ENCODE data around the gene ACO1.

ACO1 gene

DNA sequence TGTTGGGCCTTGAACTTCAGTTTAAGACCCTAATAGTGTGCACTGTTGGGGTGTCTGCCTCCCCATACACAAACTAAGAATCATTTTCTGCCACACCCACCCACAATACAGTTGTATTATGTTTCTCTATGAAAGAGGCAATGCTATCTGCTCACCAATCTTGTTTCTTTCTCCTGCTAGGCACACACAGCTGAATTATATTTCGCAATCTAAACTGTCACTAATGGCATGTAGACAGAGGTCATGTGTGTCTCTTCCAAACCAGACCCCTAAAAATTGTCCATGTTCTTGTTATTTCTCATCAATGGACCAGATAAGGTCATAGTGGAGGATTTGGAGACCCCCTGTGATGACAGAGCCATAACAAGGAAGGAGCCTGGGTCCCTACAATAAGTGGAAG, 84.3 kb downstream of the ACO1 start:
- no peak overlapping the region for H3K4me3 ChIP-seq (ENCODE audit: low read depth, low read length)
- DNase-seq (ENCODE audit: low read depth): no peak
- TF ChIP-seq, protein P1, sequence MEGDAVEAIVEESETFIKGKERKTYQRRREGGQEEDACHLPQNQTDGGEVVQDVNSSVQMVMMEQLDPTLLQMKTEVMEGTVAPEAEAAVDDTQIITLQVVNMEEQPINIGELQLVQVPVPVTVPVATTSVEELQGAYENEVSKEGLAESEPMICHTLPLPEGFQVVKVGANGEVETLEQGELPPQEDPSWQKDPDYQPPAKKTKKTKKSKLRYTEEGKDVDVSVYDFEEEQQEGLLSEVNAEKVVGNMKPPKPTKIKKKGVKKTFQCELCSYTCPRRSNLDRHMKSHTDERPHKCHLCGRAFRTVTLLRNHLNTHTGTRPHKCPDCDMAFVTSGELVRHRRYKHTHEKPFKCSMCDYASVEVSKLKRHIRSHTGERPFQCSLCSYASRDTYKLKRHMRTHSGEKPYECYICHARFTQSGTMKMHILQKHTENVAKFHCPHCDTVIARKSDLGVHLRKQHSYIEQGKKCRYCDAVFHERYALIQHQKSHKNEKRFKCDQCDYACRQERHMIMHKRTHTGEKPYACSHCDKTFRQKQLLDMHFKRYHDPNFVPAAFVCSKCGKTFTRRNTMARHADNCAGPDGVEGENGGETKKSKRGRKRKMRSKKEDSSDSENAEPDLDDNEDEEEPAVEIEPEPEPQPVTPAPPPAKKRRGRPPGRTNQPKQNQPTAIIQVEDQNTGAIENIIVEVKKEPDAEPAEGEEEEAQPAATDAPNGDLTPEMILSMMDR (conservative IDR thresholded peaks at IDR 0.05; ENCODE audit: low read depth, low read length): no peak

DNA sequence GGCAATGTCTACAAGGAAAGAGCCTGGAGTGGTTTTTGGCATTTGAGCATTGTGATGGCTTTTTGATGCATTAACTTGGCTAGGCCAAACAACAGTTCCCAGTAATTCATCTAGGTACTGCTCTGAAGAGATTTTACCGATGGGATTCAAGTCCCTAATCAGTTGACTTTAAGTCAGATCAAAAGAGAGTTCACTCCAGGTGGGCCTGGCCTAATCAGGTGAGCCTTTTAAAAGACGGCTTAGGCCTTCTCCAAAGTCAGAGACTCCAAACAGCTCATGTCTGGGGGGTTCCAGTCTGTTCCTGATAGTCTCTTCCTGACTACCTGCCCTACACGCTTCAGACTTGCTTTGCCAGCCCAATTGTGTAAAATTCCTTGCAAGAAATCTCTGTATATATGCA, 87.9 kb downstream of the ACO1 start:
- DNase-seq (ENCODE audit: low read depth): no peak
- TF ChIP-seq, protein P1 (conservative IDR thresholded peaks at IDR 0.05; ENCODE audit: low read depth, low read length): no peak
- no peak overlapping the region for H3K4me3 ChIP-seq (ENCODE audit: low read depth, low read length)

DNA sequence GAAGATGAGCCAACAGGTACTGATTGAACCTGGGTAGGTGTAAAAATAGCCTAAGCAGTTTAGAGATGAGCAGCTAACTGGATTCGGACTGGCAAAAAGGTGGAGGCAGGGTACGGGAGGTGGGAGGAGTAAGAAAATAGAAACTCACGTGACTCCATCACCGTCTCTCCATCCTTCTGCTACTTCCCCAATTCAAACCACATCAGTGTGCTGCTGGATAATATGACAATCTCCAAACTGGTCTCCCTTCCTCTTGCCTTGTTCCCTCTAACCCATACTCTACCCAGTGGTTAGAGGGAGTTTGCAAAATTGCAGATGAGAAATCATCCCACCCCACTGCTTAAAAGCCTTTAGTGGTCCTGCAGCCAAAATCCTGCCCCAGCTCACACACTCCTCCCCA, 98.9 kb downstream of the ACO1 start:
- DNase-seq (ENCODE audit: low read depth): no peak
- TF ChIP-seq, protein P1 (conservative IDR thresholded peaks at IDR 0.05; ENCODE audit: low read depth, low read length): no peak
- no peak overlapping the region for H3K4me3 ChIP-seq (ENCODE audit: low read depth, low read length)

DNA sequence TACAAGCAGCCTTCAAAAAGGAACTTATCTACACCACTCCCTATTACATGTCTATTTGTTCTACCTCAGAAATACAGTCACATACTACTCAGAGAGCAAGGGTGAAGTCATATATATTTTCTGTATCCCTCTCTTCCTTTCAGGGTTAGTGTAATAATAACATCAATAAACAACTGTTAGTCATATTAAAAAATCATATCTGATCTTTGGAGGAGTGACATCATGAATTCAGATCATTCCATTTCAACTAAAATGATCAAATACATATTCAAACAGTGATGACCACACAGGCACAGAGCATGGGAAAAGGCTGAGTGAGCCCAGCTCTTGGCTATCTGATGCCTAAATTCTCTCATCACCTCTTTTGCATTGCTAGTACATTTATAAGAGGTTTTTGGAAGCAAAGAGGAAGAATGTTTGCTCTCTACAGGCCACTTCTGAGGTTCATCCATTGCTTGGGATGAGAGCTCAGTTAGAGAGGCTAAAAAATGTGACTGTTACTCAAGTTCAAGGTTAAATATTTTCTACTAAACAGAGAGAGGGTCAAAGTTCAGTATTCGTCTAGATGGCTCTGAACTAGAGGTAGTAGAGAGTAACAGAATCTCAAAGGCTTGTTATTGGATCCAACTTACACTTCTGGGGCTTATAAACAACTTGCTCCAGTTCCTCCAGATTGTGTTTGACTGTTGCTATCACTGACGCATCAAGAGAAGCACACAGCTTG, 102.6 kb downstream of the ACO1 start:
- TF ChIP-seq, protein P1 (conservative IDR thresholded peaks at IDR 0.05; ENCODE audit: low read depth, low read length): no peak
- peak; percentile 71 for DNase-seq (ENCODE audit: low read depth)
- no peak overlapping the region for H3K4me3 ChIP-seq (ENCODE audit: low read depth, low read length)

DNA sequence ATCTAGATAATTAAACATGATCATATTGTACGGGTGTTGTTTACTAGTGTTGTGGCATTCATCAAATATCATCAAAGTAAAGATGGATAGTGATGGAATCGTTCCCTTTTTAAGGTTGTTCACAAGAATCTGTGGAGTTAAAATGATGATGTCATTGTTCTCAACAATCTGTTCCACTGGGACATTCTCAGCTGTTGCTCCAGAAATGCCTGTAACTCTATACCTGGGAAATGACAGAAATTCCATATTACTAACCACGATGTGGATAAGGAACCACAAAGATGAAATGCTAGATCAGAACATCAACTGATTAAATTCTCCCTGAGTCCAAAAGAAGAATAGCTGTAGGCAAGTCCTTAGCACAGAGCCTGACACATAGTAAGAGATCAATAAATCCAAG, 103.5 kb downstream of the ACO1 start:
- TF ChIP-seq, protein P1 (conservative IDR thresholded peaks at IDR 0.05; ENCODE audit: low read depth, low read length): no peak
- no peak overlapping the region for H3K4me3 ChIP-seq (ENCODE audit: low read depth, low read length)
- peak; percentile 83 for DNase-seq (ENCODE audit: low read depth)

DNA sequence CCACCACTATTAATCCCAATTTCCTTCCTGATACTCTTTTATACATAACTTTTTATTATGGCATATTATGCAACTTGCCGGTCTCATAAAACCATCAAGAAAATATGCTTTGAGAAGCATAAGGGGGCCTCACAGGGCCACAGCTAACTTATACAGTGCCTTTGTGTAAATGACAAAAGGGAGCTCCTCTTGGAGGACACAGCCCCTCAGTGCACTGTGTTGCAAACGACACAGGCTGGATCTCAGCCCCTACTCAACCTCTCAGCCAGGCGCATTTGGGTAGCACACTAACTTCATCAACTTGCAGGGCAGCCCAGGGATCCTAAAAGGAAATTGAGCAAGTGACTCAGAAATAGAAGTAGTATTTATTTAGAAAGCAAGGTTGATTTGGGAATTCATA, 106.2 kb downstream of the ACO1 start:
- no peak for DNase-seq (ENCODE audit: low read depth)
- TF ChIP-seq, protein P1 (conservative IDR thresholded peaks at IDR 0.05; ENCODE audit: low read depth, low read length): no peak
- H3K4me3 ChIP-seq (ENCODE audit: low read depth, low read length): no peak overlapping the region

DNA sequence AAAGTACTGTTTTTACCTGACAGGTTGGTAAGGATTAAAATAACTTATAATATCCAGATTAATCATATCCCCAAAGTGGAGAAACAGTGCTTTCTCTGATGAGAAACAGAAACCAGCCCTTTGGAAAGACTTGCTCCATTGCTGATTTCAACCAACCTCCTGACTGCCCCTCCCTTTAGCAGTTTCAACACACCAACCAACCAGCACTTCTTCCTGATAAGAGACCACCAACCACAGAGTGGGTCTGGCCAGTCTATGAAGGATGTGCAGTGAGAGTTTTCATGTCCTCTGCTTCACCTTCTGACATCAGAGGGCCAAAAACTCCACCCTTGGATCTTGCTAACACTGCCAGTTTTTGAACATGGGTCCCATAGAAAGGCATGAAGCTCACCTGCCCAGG, 113.5 kb downstream of the ACO1 start:
- no peak overlapping the region for H3K4me3 ChIP-seq (ENCODE audit: low read depth, low read length)
- DNase-seq (ENCODE audit: low read depth): no peak
- TF ChIP-seq, protein P1 (conservative IDR thresholded peaks at IDR 0.05; ENCODE audit: low read depth, low read length): no peak

All from choroid plexus epithelial cell (primary cell).